KOPT-K1 (cell line): Measurements from ENCODE around the gene SERTM1.

Experiments used
- H3K27ac ChIP-seq: fragments of 200-600 bp; sonication (generic); 2 replicates; pipeline ENCODE4 v1.5.1; 2016; ENCODE audit warnings: antibody characterized with exemption, mild to moderate bottlenecking, low read depth, low read length; ENCODE audit not compliant: poor library complexity, severe bottlenecking
- H3K36me3 ChIP-seq: fragments of 200-600 bp; sonication (generic); 2 replicates; pipeline ENCODE4 v1.5.1; 2017; ENCODE audit warnings: antibody characterized with exemption, mild to moderate bottlenecking, low read length, moderate library complexity; ENCODE audit not compliant: insufficient read depth
- H3K9me3 ChIP-seq: fragments of 200-600 bp; sonication (generic); 2 replicates; pipeline ENCODE4 v1.5.1; 2017; ENCODE audit warnings: antibody characterized with exemption, low read length, mild to moderate bottlenecking; ENCODE audit not compliant: insufficient read depth, poor library complexity, severe bottlenecking

Gene SERTM1

DNA sequence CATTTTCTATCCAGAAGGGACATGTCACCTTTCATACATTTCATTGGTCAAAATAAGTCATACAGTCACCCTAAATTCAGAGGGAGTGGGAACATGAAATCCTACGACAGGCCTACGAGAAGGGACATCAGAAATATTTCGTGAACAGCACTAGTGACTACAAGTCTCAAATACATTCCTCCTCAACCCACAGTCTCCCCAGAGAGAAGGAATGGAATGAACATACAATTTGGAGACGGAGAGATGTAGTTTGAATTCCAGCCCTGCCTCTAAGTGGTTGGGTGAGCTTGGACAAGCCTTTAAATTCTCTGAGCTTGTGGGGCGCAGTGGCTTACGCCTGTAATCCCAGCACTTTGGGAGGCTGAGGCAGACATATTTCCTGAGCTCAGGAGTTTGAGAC lies 9.9 kb downstream of the SERTM1 start:
- Histone ChIP-seq H3K9me3 (no peaks in the 10 kb centered on the region), H3K27ac (no peak overlapping the region), H3K36me3 (no peaks in the 10 kb centered on the region)

DNA sequence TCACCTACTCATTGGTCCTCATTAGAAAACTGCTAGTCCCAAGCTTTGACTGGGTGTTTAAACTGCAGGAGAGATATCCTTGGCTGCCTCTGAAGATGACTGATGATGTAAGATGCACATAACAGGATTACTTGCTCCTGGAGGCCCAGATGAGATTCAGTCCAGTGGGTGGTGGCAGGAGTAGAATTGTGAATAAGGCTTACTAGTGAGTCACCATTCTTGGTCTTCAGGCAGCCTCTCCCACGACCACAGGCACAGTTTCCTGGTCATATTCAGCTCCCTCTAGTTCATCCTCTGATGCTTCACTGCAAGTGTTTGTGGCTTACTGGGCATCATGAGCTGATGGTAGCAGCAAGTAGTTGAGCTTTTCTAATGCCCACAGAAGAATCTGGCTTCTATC lies 12.1 kb downstream of the SERTM1 start:
- H3K36me3 ChIP-seq = no peaks in the 10 kb centered on the region
- no peaks in the 10 kb centered on the region for H3K9me3 ChIP-seq
- H3K27ac ChIP-seq = no peak overlapping the region

DNA sequence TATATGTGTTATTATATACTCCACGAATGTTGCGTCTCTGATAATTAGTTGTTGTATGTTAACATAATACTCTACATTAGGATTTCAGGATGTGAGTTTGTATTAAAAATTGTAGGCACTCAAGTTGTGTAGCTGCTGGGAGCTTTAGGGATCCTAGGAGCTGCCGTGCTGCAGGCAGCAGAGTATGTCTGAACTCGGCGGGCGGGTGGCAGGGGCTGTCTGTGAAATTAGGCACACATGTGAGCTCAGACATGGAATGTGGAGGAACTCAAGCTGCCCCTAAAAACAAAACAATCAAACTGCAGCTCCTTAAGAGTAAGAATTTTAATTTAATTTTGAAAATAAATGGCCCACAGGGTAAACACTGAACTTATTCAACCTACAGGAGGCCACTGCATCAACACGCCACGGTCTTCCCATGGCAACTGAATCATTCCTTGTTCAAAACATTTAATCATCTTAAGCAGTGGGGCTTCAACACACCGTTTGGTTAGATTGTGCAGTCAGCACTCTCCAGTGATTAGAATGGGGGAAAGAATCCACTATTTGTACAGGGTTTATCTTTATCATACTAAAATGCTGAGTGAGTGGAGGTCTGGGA lies 22.7 kb downstream of the SERTM1 start:
- Histone ChIP-seq H3K36me3 (no peaks in the 10 kb centered on the region), H3K9me3 (no peaks in the 10 kb centered on the region), H3K27ac (no peak overlapping the region)

DNA sequence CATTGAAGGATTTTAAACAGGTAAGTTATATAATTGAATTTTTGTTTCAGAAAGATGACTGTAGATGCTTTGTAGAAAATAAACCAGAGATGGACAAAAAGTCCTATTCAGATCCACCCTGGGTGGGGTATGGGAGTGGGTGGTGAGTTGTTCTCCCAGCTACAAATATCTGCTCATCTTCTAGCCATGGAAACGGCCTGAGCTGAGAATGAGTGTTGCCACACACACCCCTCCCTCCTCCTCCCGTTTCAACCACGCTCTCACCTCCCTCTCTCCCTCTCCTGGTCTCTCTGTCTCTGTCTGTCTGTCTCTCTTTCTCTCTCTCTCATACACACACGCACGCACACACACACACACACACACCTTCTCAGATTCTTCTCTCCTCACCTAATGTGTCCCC lies 26.4 kb downstream of the SERTM1 start:
- Histone ChIP-seq H3K36me3 (no peaks in the 10 kb centered on the region), H3K9me3 (no peaks in the 10 kb centered on the region), H3K27ac (no peak overlapping the region)

DNA sequence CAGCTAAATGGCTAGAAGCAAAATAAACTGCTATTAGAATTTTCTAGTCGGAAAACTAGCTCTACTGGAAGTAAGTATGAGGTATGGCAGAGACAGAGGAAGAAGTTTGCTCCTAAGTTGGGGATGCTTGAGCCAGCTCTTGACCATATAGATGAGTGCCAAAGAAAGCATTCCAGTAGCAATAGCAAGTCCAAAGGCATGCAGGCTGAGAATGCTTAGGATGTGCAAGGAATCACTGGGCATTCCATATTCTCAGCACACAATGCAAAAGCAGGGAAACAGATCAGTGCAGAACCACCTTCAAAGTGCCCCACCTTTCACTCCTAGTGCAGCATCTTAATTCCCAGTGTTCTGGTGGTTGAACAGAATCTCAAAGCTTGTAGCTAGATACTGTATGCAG lies 32.9 kb downstream of the SERTM1 start:
- Histone ChIP-seq H3K9me3 (no peaks in the 10 kb centered on the region), H3K36me3 (no peaks in the 10 kb centered on the region), H3K27ac (no peak overlapping the region)

DNA sequence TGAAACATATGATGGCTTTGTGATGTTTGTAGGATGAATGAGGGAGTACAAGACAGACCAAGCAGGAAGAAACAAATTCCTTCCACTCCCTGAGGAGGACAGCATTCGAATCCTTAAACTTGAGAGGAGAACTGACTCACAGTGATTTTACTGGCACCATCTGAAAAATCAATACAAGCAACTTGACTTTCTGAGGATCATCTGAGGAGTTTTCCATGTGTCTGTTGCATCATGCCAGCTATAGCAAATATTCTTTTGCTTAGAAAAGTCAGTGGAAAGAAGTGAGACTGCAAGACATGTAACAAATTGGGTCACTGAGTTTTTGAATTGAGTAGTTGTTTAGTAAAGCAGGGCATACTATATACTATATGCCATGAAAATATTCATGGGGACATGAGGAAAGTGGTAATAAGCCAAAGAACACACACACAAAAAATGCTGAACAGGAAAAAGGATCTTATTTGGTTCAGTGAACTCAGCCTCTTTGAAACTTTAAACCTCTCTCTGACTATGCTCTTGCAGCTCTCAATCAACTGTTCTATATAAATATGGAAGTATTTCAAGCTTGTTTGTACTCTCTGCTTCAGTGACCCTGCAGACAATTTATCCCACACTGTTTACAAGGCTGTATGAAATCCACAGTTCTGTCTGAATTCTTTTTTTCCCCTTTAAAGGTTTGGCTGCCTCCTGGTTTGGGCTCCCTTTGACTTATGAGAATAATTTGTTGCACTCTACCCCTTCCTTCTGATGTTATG lies 35.5 kb downstream of the SERTM1 start:
- Histone ChIP-seq H3K9me3 (no peaks in the 10 kb centered on the region), H3K36me3 (no peaks in the 10 kb centered on the region), H3K27ac (no peak overlapping the region)

DNA sequence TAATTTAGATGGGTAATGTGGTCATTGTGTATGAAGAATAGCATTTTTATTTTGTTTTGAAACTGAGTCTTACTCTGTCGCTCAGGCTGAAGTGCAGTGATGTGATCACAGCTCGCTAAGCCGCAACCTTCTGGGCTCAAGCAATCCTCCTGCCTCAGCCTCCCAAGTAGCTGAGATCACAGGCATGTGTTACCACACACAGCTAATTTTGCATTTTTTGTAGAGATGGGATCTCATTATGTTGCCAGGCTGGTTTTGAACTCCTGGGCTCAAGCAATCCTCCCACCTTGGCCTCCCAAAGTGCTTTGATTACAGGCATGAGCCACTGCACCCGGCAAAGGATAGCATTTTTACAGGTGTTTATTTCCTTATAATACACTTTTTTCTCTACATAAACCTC lies 36.6 kb downstream of the SERTM1 start:
- Histone ChIP-seq H3K9me3 (no peaks in the 10 kb centered on the region), H3K36me3 (no peaks in the 10 kb centered on the region), H3K27ac (no peak overlapping the region)

DNA sequence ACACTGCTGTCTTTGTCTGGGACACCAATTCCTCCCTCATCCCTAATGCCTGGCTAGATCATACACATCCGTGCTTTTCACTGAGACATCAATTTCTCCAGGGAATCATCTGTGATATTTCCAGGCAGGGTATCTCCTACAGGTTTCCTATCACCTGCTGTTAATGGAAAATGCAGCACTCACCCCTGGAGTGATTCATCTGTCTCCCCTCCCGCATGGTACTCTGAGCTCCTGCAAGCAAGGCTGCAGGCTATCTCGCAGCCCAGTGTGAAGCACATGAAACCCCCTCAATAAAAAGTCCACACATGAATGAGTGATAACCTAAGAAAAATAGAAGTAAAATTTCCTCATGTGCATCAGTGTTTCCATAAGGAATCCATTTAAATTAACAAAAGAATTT lies 38.5 kb downstream of the SERTM1 start:
- no peaks in the 10 kb centered on the region for H3K9me3 ChIP-seq
- H3K27ac ChIP-seq = no peak overlapping the region
- no peaks in the 10 kb centered on the region for H3K36me3 ChIP-seq

DNA sequence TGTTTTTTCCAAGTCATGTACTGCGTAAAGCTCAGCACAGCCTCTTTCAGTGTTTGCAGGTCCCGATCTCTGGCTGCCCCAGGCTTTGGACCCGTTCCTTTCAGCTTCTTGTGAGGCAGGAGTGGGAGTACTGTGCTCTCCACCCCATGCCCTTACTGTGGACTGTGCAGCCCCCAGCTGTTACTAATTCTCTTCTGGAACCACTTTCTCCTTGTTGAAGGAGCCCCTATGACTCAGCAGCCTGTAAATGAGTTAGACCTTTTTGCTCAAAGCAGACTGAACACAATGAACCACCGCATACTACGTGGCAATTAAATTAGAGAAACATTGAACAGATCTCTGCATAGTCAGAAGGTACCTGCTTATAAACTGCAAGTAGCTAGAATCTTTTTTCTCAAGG lies 39.0 kb downstream of the SERTM1 start:
- no peaks in the 10 kb centered on the region for H3K9me3 ChIP-seq
- no peak overlapping the region for H3K27ac ChIP-seq
- no peaks in the 10 kb centered on the region for H3K36me3 ChIP-seq

DNA sequence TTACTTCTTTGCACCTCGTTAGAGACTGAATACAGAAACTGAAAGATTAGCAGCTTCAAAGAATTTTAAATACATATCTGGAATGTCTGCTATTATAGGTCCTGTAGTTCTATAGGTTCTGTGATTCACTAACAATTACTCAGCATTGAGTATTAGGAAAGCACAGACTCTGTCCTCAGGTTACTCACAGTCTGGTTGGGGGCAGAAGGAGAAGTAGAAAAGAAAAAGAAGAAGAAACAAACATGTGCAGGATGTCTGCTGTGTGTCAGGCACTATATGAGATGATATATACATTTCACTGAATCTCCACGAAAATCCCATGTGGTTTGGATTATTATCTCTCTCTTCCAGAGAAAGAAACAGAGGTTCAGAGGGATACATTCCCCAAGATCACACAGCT lies 40.1 kb downstream of the SERTM1 start:
- Histone ChIP-seq H3K36me3 (no peaks in the 10 kb centered on the region), H3K9me3 (no peaks in the 10 kb centered on the region), H3K27ac (no peak overlapping the region)

DNA sequence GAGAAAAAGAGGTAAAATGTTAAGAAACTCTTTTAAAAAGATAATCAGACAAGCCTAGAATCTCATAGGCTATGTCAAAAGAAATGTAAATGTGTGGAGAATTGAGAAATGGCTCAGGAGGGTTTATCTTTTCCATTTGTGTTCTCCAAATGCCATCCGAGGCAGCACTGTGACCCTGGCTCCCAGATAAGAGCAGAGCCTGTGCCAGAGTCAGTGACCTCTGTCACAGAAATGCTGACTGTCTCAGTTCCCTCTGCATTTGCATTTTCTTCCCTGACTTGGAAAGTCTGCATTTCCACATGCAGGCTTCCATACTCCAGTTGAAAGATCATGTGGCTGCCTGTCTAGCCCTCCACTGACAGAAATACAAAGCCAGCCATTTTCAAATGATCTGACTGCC lies 42.0 kb downstream of the SERTM1 start:
- no peaks in the 10 kb centered on the region for H3K36me3 ChIP-seq
- no peak overlapping the region for H3K27ac ChIP-seq

DNA sequence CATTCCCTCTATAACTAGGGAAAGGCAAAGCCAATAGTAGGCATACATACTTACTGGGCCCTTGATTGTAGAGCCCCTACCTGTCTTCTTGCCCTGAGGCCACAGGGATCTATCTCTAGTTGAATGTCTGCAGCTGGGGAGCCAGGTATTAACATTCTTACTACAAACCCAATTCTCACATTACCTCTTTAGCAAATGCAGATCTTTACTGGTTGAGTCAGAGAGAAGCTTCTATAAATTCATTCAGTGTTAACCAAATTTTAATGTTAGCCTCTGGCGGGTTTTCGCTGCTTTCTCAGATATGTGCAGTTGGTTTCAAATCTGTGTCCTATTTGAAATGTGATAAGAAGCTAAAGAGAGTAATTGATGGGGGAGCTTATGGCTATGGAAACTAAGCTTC lies 43.2 kb downstream of the SERTM1 start:
- Histone ChIP-seq H3K9me3 (no peaks in the 10 kb centered on the region), H3K36me3 (no peaks in the 10 kb centered on the region), H3K27ac (no peak overlapping the region)

More for the DNA sequence above, 42.0 kb downstream of the SERTM1 start:
- H3K9me3 ChIP-seq = no peaks in the 10 kb centered on the region

DNA sequence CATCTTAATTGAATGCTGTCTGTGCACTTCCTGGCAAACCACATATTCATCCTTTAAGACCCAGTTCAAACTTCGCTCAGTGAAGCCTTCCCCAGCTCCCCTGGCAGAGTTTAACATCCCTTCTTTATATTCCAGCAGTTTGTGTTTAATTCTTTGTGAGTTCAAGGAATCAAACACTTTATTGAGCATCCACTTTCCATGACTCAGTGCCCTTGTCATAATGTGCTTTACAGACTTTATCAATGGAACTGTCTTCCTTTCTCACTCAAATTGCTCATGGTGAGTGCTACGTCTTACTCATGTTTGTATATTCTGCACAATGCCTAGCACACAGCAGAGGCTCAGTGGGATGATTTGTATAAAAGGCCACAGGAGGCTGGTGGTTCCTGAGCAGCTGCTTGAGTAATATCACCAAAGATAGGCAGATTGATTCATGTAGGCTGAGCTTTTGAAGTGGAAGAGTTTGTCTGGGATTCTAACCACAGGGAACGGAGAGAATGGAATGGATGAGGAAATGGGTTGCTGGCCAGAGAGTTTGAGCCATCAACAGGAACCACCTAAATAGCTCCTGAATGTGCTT lies 44.2 kb downstream of the SERTM1 start:
- Histone ChIP-seq H3K9me3 (no peaks in the 10 kb centered on the region), H3K27ac (no peak overlapping the region), H3K36me3 (no peaks in the 10 kb centered on the region)

DNA sequence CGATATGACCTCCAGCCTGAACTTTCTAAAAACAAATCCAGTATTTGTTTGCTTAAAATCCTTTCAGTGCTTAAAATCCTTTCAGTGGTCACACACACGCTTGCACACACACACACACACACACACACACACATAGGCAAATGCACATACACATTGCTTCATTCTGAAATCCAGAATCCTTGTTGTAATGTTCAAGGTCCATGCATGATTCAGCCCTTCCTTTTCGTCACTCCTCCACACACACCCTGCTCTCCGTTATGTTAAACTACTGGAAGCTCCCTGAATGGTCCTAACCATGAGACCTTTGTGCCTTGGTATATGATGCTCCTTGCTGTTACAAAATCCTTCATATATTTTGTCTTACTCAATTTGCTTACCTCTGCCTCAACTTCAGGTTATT lies 44.9 kb downstream of the SERTM1 start:
- no peaks in the 10 kb centered on the region for H3K36me3 ChIP-seq
- H3K9me3 ChIP-seq = no peaks in the 10 kb centered on the region
- H3K27ac ChIP-seq = no peak overlapping the region

DNA sequence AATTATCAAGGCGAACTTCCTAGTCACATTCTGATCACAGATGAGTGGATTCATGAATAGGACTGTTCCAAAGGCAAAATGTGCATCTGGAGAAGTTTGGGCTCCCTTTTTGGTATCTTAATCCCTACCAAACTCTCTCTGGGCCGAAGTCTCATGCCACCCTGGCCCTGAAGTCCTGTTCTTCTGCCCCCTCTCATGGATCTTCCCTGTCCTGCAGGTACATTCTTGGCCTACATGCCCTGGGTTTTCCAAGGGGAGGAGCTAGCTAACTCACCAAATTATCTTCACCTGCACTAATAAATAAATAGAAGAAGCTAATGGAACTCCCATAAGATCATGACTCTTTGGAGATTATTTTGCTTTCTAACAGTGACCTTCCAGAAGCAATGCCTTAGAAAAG lies 50.3 kb downstream of the SERTM1 start:
- H3K36me3 ChIP-seq = no peaks in the 10 kb centered on the region
- no peaks in the 10 kb centered on the region for H3K9me3 ChIP-seq
- H3K27ac ChIP-seq = no peak overlapping the region

DNA sequence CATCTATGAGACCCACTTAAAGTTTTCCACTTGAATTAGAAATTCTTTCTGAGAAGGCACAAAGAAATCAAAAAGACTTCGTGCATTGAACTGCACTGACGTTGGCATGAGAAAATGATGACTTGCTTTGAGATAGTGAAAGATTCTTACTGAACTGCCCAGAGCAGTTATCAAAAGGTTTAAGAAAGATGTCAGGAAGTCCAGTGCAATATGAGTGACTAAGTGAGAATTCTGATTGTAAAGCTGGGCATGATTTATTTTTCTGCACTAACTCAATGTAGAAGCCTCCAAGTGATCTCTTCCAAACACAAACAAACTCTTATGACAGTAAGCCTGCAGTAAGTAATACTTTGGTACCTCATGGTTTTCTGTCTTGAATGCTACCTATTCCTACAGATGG lies 52.1 kb downstream of the SERTM1 start:
- Histone ChIP-seq H3K36me3 (no peaks in the 10 kb centered on the region), H3K27ac (no peak overlapping the region), H3K9me3 (no peaks in the 10 kb centered on the region)
